H9 (cell line): ENCODE measurements around the gene PIP5K1A. TPM values are rescaled to one million over a fixed set of nuclear protein-coding genes. Genes with fewer than 3 reads are reported as not detected.

Source experiments
- DNase-seq: peaks from one replicate; pipeline ENCODE4 v3.0.0-alpha.2; 2017
- H2AFZ ChIP-seq: one replicate; pipeline ENCODE4 v1.6.1; 2013; ENCODE audit warnings: mild to moderate bottlenecking, low read length, control low read depth, moderate library complexity
- H2AK5ac ChIP-seq: 2 replicates; pipeline ENCODE4 v1.6.1; 2013; ENCODE audit warnings: low read length, control low read depth, mixed read lengths; ENCODE audit not compliant: insufficient read length
- H2BK120ac ChIP-seq: one replicate; pipeline ENCODE4 v1.6.1; 2013; ENCODE audit warnings: low read depth, mild to moderate bottlenecking, low read length, control low read depth, inconsistent platforms; ENCODE audit not compliant: poor library complexity, severe bottlenecking
- H2BK12ac ChIP-seq: 2 replicates; pipeline ENCODE4 v1.6.1; 2013; ENCODE audit warnings: low read length, control low read depth, mixed read lengths, low read depth; ENCODE audit not compliant: insufficient read length
- H2BK15ac ChIP-seq: 2 replicates; pipeline ENCODE4 v1.6.1; 2013; ENCODE audit warnings: low read depth, low read length, control low read depth
- H2BK20ac ChIP-seq: one replicate; pipeline ENCODE4 v1.6.1; 2013; ENCODE audit warnings: low read depth, mild to moderate bottlenecking, low read length, control low read depth, inconsistent platforms; ENCODE audit not compliant: poor library complexity, severe bottlenecking
- H2BK5ac ChIP-seq: 2 replicates; pipeline ENCODE4 v1.6.1; 2013; ENCODE audit warnings: low read length, control low read depth, mixed read lengths; ENCODE audit not compliant: insufficient read length
- H3K14ac ChIP-seq: 2 replicates; pipeline ENCODE4 v1.6.1; 2013; ENCODE audit warnings: low read length, control low read depth; ENCODE audit not compliant: insufficient read depth
- H3K18ac ChIP-seq: 2 replicates; pipeline ENCODE4 v1.6.1; 2013; ENCODE audit warnings: low read depth, mild to moderate bottlenecking, mixed read lengths, low read length, control low read depth; ENCODE audit not compliant: insufficient read length
- H3K23ac ChIP-seq: 2 replicates; pipeline ENCODE4 v1.6.1; 2013; ENCODE audit warnings: low read length, control low read depth, mixed read lengths, low read depth; ENCODE audit not compliant: insufficient read length
- H3K23me2 ChIP-seq: 2 replicates; pipeline ENCODE4 v1.6.1; 2013; ENCODE audit warnings: low read depth, mild to moderate bottlenecking, mixed read lengths, low read length, control low read depth; ENCODE audit not compliant: insufficient read length, poor library complexity, severe bottlenecking
- H3K27ac ChIP-seq: 2 replicates; pipeline ENCODE4 v1.5.1; 2013; ENCODE audit warnings: low read length, control low read depth, mixed read lengths, low read depth; ENCODE audit not compliant: insufficient read length
- H3K27me3 ChIP-seq: 2 replicates; pipeline ENCODE4 v1.6.1; 2013; ENCODE audit warnings: low read length, control low read depth, inconsistent platforms; ENCODE audit not compliant: insufficient read depth
- H3K4ac ChIP-seq: 2 replicates; pipeline ENCODE4 v1.6.1; 2013; ENCODE audit warnings: low read depth, mild to moderate bottlenecking, control low read depth, inconsistent platforms, low read length, moderate library complexity
- H3K4me1 ChIP-seq: 2 replicates; pipeline ENCODE4 v1.6.1; 2013; ENCODE audit warnings: low read length, control low read depth, inconsistent platforms; ENCODE audit not compliant: insufficient read depth
- H3K4me2 ChIP-seq: 2 replicates; pipeline ENCODE4 v1.6.1; 2013; ENCODE audit warnings: low read length, control low read depth, mixed read lengths; ENCODE audit not compliant: insufficient read length, insufficient read depth
- H3K56ac ChIP-seq: 2 replicates; pipeline ENCODE4 v1.6.1; 2013; ENCODE audit warnings: low read depth, mild to moderate bottlenecking, mixed read lengths, low read length, control low read depth; ENCODE audit not compliant: insufficient read length
- H3K79me1 ChIP-seq: 2 replicates; pipeline ENCODE4 v1.6.1; 2013; ENCODE audit warnings: low read depth, mild to moderate bottlenecking, moderate library complexity, low read length, control low read depth, inconsistent platforms; ENCODE audit not compliant: insufficient read depth, poor library complexity, severe bottlenecking
- H3K79me2 ChIP-seq: 2 replicates; pipeline ENCODE4 v1.6.1; 2013; ENCODE audit warnings: low read length, control low read depth, inconsistent platforms; ENCODE audit not compliant: insufficient read depth
- H3K9ac ChIP-seq: 2 replicates; pipeline ENCODE4 v1.6.1; 2013; ENCODE audit warnings: low read length, control low read depth, mixed read lengths; ENCODE audit not compliant: insufficient read length; ENCODE audit errors: extremely low read depth
- H3K9me3 ChIP-seq: one replicate; pipeline ENCODE4 v1.6.1; 2013; ENCODE audit warnings: low read depth, low read length, inconsistent platforms; ENCODE audit not compliant: control insufficient read depth
- H3T11ph ChIP-seq: one replicate; pipeline ENCODE4 v1.6.1; 2013; ENCODE audit warnings: mild to moderate bottlenecking, low read length, control low read depth, inconsistent platforms
- H4K20me1 ChIP-seq: one replicate; pipeline ENCODE4 v1.6.1; 2013; ENCODE audit not compliant: control insufficient read depth, insufficient read length, insufficient read depth
- H4K5ac ChIP-seq: 2 replicates; pipeline ENCODE4 v1.6.1; 2013; ENCODE audit warnings: low read depth, mild to moderate bottlenecking, mixed read lengths, low read length, control low read depth; ENCODE audit not compliant: insufficient read length
- H4K8ac ChIP-seq: replicated peaks from 2 replicates; pipeline ENCODE4 v1.6.1; 2013; ENCODE audit warnings: low read length, control low read depth, mixed read lengths, low read depth; ENCODE audit not compliant: insufficient read length
- H4K91ac ChIP-seq: 2 replicates; pipeline ENCODE4 v1.6.1; 2013; ENCODE audit warnings: low read depth, mild to moderate bottlenecking, moderate library complexity, mixed read lengths, low read length, control low read depth; ENCODE audit not compliant: insufficient read length
- H3K27ac Mint-ChIP-seq, 3 experiments: 2 replicates in 2 of 3; 3 replicates in 1 of 3; pipeline ENCODE4 v1.8.0; 2020 to 2021; ENCODE audit warnings: mixed read lengths in 3 of 3, mild to moderate bottlenecking in 1 of 3, moderate library complexity in 1 of 3
- H3K27me3 Mint-ChIP-seq: 2 replicates; pipeline ENCODE4 v1.8.0; 2021; ENCODE audit warnings: low read depth, mild to moderate bottlenecking, moderate library complexity, mixed read lengths
- H3K36me3 Mint-ChIP-seq, 3 experiments: 2 replicates in 2 of 3; 3 replicates in 1 of 3; pipeline ENCODE4 v1.8.0; 2020 to 2021; ENCODE audit warnings: low read depth in 3 of 3, mixed read lengths in 3 of 3; ENCODE audit not compliant: insufficient read depth in 1 of 3
- H3K4me1 Mint-ChIP-seq, 2 experiments: 2 replicates each; pipeline ENCODE4 v1.8.0; 2020; ENCODE audit warnings: mixed read lengths in 2 of 2
- H3K4me3 Mint-ChIP-seq, 2 experiments: 2 replicates in 1 of 2; 3 replicates in 1 of 2; pipeline ENCODE4 v1.8.0; 2020 to 2021; ENCODE audit warnings: mild to moderate bottlenecking in 2 of 2, mixed read lengths in 2 of 2, moderate library complexity in 1 of 2
- H3K9me3 Mint-ChIP-seq, 2 experiments: 2 replicates in 1 of 2; 3 replicates in 1 of 2; pipeline ENCODE4 v1.8.0; 2020; ENCODE audit warnings: mild to moderate bottlenecking in 2 of 2, mixed read lengths in 2 of 2, moderate library complexity in 1 of 2
- CTCF ChIP-seq: fragments of 200-600 bp; sonication (generic); conservative IDR thresholded peaks from 3 replicates; pipeline ENCODE4 v1.8.0; 2021; ENCODE audit warnings: antibody characterized with exemption, mild to moderate bottlenecking
- WGBS: extraction: QIAGEN DNeasy Blood & Tissue Kit; methylation state at CpG from one replicate; pipeline ENCODE4 v1.1.7; 2013; ENCODE audit warnings: missing lambda C conversion rate, low lambda C conversion rate, mixed read lengths; ENCODE audit not compliant: insufficient read length; ENCODE audit errors: extremely low coverage; 5-methylcytosine and 5-hydroxymethylcytosine counted together
- total RNA-seq: library from RNA; stranded (reverse); gene quantifications from 2 replicates; pipeline ENCODE4 v1.2.1, GENCODE V29; 2021

The PIP5K1A gene
- total RNA-seq, 1 experiment from 2014 or later, result 94.6 TPM

- H3K27me3 ChIP-seq, result no peaks in the 10 kb centered on the region
- H2BK120ac ChIP-seq, result no peak overlapping the region
- Mint-ChIP-seq H3K4me3 (no peak overlapping the region), H3K9me3 (no peaks in the 10 kb centered on the region), H3K36me3 (peaks cover 60 to 97% (median 93%) of the 10 kb centered on the region in 3 experiments; a peak in 6 of 7 replicates), H3K27me3 (no peaks in the 10 kb centered on the region), H3K4me1 (no peaks in the 10 kb centered on the region), H3K27ac (no peak overlapping the region)
- H3T11ph ChIP-seq, result no peak overlapping the region
- H4K20me1 ChIP-seq, result no peaks in the 10 kb centered on the region
- H3K23me2 ChIP-seq, result no peaks in the 10 kb centered on the region
- no peak overlapping the region for H4K91ac ChIP-seq
- WGBS, result no CpG with 5 or more reads among the region's 1 CpG
- H3K4me2 ChIP-seq, result no peak overlapping the region
- no peak overlapping the region for H2BK5ac ChIP-seq
- no peak overlapping the region for H2BK12ac ChIP-seq
- H3K4me1 ChIP-seq, result no peaks in the 10 kb centered on the region
- H2AK5ac ChIP-seq, result no peak overlapping the region
- no peaks in the 10 kb centered on the region for H3K9me3 ChIP-seq
- no peaks in the 10 kb centered on the region for H3K79me2 ChIP-seq
- H3K79me1 ChIP-seq, result no peaks in the 10 kb centered on the region
- TF ChIP-seq CTCF, result no peak
- H3K4ac ChIP-seq, result no peak overlapping the region
- no peak overlapping the region for H4K8ac ChIP-seq
- H2AFZ ChIP-seq, result no peak overlapping the region
- no peak for DNase-seq
- H3K27ac ChIP-seq, result no peak overlapping the region
- H3K14ac ChIP-seq, result no peak overlapping the region
- no peak overlapping the region for H3K23ac ChIP-seq
- no peak overlapping the region for H2BK15ac ChIP-seq
- H4K5ac ChIP-seq, result no peak overlapping the region
- H3K18ac ChIP-seq, result no peak overlapping the region
- H3K56ac ChIP-seq, result no peak overlapping the region
- H3K9ac ChIP-seq, result no peak overlapping the region
- H2BK20ac ChIP-seq, result no peak overlapping the region
Observed at GRCh38 chr1:151238467-151238739, 40.1 kb downstream of the PIP5K1A start.
